Measurements from ENCODE around the gene WDR4.

DNA sequence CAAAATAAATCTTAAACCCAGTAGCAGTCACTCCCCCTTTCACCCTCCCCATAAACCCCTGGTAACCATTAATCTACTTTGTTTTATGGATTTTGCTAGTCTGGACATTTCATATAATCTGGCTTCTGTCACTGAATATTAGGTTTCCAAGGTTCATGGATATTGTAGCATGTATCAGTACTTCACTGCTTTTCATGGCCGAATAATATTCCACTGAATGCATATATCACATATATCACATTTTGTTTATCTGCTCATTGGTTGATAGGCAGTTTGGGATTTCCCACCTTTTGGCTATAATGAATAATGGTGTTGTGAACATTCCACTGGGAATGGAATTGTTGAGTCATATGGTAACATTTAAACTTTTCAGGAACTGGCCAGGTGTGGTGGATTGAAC is 4.6 kb upstream of the WDR4 start:
- TF ChIP-seq, protein P1, sequence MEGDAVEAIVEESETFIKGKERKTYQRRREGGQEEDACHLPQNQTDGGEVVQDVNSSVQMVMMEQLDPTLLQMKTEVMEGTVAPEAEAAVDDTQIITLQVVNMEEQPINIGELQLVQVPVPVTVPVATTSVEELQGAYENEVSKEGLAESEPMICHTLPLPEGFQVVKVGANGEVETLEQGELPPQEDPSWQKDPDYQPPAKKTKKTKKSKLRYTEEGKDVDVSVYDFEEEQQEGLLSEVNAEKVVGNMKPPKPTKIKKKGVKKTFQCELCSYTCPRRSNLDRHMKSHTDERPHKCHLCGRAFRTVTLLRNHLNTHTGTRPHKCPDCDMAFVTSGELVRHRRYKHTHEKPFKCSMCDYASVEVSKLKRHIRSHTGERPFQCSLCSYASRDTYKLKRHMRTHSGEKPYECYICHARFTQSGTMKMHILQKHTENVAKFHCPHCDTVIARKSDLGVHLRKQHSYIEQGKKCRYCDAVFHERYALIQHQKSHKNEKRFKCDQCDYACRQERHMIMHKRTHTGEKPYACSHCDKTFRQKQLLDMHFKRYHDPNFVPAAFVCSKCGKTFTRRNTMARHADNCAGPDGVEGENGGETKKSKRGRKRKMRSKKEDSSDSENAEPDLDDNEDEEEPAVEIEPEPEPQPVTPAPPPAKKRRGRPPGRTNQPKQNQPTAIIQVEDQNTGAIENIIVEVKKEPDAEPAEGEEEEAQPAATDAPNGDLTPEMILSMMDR (IDR thresholded peaks at IDR 0.05) = no peak
- TF ChIP-seq EZH2 (IDR thresholded peaks at IDR 0.05) = no peak
